Raji (cell line): ENCODE results near the gene PRCD.

Experiments used
- POLR2A ChIP-seq: IDR thresholded peaks from 2 replicates; pipeline ENCODE4 v1.6.1; 2011; ENCODE audit warnings: low read depth, low read length, control low read depth; ENCODE audit not compliant: insufficient read depth

PRCD gene

DNA sequence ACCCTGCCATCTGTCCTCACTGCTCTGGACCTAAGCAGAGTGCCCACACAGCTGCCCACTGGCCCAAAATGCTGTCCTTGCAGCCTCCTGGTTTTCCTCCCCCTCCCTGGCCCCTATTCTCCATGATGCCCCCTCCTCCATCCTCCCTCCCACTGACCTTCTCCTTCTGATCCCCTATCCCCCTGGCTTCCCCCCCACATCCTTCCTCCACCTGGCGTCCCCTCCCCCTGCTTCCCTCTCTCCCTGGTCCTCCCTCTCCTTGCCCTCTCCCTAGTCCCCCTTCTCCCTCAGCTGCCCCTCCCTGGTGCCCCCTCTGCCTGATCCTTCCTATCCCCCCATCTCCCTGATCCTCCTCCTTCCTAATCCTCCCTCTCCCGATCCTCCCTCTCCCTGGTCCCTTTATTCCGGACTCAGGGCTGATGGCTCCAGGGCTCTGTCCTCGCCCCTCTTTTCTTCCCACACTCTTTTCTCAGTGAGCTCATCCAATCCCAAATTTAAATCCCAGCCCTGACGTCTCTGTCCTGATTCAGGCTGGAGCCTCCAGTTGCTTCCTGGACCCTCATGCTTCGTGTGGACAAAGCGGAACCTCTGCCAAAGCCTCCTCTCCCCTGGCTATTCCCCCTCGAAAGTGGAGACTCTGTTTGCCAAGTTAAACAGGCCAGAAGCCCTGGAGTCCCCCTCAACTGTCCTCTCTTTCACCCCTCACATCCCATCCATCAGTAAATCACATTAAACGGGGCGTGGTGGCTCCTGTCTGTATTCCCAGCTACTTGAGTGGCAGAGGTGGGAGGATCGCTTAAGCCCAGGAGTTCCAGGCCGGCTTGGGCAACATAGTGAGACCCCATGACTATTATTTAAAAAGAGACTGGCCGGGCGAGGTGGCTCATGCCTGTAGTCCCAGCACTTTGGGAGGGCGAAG, 20.5 kb upstream of the PRCD start:
- TF ChIP-seq POLR2A = no peak

DNA sequence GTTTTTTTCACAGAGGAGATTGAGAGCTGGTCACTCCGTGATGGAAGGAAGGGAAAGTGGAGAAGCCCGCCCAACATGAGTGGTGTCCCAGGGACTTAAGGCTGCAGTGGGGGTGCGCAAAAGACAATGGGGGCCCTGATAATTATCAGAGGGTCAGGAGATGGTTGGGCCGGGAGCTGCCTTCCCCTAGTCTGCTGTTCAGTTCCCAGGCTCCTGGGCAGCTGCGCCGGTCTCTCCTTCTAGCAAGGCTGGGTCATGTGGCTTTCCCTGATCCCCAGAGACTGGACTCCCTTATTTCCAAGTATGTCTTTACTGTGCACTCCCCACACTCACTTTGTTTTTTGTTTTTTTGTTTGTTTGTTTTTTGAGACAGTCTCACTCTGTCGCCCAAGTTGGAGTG, 18.6 kb upstream of the PRCD start:
- no peak for TF ChIP-seq POLR2A

GRCh38 chr17:76523084-76524037, 16.5 kb upstream of the PRCD start:
- no peak for TF ChIP-seq POLR2A

GRCh38 chr17:76524598-76525512, 15.0 kb upstream of the PRCD start:
- TF ChIP-seq POLR2A = no peak

DNA sequence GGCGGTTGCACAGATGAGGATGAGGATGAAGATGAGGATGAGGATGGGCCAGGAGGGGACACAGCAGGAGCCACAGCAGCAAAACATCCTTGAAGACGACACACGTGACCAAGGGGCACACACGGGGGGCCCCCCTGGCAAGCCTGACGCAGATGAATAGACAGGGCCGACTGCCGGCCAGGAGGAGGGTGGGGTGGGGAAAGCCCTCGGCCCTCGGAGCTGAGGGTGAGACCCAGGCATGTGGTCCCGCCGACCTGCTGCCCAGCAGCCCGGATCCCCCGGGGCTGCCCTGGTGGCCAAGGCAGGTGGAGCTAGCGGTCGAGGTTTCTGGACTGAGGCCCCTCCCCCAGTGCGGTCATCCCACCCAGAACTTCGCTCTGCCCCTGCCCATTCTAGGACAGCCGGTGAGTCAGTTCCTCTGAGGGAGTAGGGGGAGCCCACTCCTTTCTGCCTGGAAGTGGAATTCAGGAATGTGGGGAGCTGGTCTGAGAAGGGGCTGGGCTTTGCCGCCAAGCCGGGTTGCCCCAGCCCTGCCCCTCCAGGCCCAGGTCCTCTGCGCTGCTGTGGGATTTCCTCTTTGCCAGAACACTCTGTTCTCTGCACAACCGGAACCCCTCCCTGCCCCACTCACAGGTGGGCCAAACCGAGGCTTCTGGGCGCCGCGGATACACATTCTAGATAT, 12.3 kb upstream of the PRCD start:
- TF ChIP-seq POLR2A = no peak

DNA sequence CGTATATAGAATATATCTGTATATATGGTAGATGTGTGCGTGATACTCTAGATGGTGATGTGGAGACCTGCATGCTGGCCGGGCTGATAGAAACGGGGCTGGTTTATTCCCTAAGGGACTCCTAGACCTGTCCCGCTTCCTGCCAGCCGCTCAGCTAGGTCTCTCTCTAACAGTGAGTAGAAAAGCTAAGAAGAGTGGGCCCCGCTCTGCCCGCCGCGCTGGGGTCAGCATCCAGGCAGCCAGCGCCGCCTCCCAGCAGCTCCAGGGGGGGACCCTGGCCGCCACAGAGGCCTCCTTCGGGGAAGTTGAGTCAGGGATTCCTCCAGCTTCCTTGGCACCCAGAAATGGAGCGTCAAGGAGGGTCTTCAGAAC, 11.7 kb upstream of the PRCD start:
- TF ChIP-seq POLR2A = no peak

DNA sequence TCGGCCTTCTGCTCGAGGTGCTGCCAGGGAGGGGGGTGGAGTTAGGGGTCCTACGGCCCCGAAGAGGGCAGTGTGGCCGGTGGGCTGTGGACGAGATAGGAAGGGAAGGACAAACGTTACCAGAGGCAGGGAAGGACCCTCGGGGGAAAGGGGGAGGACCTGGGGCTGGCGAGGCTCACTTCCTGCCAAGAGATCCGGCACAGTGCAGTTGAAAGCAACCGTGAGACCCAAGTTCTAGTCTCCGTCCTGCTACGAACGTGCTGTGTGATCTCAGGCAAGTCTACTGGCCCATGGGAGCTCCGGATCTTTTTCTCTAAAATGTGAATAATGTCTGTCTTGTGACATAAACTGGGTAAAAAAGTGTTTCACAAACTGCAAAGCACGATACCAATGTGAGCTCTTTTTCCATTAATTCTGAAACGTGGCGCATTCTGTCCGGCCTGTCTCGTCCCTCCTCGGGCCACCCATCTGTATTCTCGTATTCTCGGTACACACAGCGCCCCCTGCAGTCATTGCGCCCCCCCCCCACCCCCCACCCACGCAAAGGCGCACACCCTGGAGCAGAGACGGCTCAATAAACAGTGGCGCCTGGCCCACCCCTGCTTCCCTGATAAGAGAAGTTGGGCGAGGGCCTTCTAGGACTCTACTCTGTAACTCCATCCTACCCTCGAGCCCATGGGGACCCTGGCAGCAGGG, 11.2 kb upstream of the PRCD start:
- TF ChIP-seq POLR2A = no peak

DNA sequence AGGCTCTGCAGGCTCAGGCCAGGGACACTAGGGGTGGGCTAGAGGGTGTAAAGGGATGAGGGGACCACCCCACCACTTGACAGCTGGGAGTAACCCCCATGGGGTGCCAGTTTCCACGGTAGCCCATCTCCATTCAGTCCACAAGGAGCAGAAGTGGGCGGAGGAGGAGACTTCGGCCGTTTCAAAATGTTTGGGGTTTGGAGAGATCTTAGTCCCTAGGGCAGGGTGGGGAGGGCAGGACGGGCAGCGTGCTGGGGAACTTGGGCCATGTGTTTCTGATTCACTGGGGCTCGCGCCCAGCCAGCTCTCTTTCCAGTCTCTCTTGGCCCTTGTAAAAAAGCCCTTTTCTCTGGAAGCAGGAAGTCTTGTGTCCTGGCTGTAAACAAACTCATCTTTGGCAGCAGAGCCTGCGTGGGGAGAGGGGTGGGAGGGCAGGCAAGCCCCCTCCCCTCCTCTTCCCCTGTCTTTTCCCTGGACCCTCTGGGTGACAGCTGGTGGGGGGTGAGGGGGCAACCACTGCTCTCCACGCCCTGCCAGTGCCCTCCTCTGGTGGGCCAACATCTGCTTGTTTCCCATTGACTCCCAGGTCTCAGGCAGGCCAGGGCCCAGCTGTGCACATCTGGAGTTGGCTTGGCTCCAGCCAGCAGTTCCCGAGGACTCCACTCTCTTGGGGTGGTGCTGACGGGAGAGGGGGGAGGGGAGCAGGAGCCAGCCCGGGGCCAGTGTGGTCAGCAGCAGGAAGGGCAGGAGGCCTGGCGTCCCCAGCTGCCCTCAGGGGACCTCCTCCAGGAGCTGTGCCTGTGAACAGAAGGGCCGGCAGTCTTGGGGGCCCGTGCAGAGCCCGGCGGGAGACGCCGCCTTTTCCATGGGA, 10.4 kb upstream of the PRCD start:
- no peak for TF ChIP-seq POLR2A

- no peak for TF ChIP-seq POLR2A
Observed at GRCh38 chr17:76530095-76530723, 9.6 kb upstream of the PRCD start.

GRCh38 chr17:76530811-76531485, 8.9 kb upstream of the PRCD start:
- TF ChIP-seq POLR2A = no peak

DNA sequence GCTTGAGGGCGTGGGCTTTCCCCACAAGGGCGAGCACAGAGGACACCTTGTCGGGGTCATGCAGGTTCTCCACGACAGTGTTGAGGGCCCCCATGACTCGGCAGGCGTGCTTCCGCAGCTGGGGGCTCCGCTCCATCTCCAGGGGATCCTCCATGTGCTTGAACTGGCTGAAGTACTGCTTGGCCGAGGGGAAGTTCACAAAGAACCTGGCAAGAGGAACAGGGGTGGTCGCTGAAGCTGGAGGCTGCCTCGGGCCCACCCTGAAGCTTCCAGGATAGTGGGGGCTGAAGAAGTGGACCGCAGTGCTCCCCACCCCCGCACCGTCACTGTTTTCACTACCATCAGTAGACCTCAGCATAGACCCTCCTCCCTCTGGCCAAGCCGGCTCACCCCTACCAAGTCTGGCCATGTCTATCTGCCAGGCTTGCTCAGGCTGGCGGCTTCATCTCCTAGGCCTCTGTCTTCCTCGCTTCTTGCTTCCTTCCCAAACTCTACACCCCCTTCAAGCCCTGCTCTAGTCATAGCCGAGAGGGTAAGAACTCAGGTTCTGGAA, 8.3 kb upstream of the PRCD start:
- TF ChIP-seq POLR2A = no peak
